Adrenal gland (tissue), 12 donors: Measurements from ENCODE around the gene UBAP2L. TPM values are rescaled to one million over a fixed set of nuclear protein-coding genes. Genes with fewer than 3 reads are reported as not detected.

Experiments used
- DNase-seq, 7 donors: peaks; one replicate each; pipeline ENCODE4 v3.0.0-alpha.2; 2019 to 2020
- H3K27ac ChIP-seq, 5 donors: fragments of 200-600 bp; sonication (generic) in 4 of 5; 1 replicate in 3 of 5; 2 replicates in 2 of 5; pipeline versions ENCODE4 v1.5.1 to v1.8.0; 2016 to 2020; ENCODE audit warnings: mild to moderate bottlenecking in 1 of 5
- H3K27me3 ChIP-seq: fragments of 200-600 bp; 2 replicates; pipeline ENCODE4 v1.8.0; 2021
- H3K36me3 ChIP-seq, 2 donors: fragments of 200-600 bp; replicated peaks in 1 of 2; 1 replicate in 1 of 2; 2 replicates in 1 of 2; pipeline versions ENCODE4 v1.5.1 to v1.8.0; 2018 to 2022
- H3K4me1 ChIP-seq, 2 donors: fragments of 200-600 bp; replicated peaks in 1 of 2; 1 replicate in 1 of 2; 2 replicates in 1 of 2; pipeline versions ENCODE4 v1.5.1 to v1.8.0; 2018 to 2021
- H3K4me3 ChIP-seq, 4 donors: fragments of 200-600 bp; sonication (generic) in 3 of 4; one replicate each; pipeline ENCODE4 v1.5.1; 2016 to 2018
- H3K9me3 ChIP-seq, 3 donors: fragments of 200-600 bp; sonication (generic) in 1 of 3; replicated peaks in 1 of 3; 1 replicate in 2 of 3; 2 replicates in 1 of 3; pipeline versions ENCODE4 v1.5.1 to v1.8.0; 2016 to 2021
- CTCF ChIP-seq, 6 experiments: fragments of 450-650 bp in 4 of 6; fragments of 200-600 bp in 2 of 6; sonication (generic) in 1 of 6; IDR thresholded peaks; 1 replicate in 5 of 6; 2 replicates in 1 of 6; pipeline versions ENCODE4 v1.5.1 to v1.8.0; 2016 to 2021; ENCODE audit warnings: antibody characterized with exemption in 6 of 6, mild to moderate bottlenecking in 2 of 6, moderate library complexity in 1 of 6
- POLR2A ChIP-seq, 2 donors: fragments of 450-650 bp; IDR thresholded peaks; one replicate each; pipeline ENCODE4 v1.6.1; 2017; ENCODE audit warnings: antibody characterized with exemption in 2 of 2, mild to moderate bottlenecking in 2 of 2, moderate library complexity in 1 of 2
- WGBS, 4 donors: extraction: QIAGEN DNeasy Blood & Tissue Kit in 2 of 4; methylation state at CpG; one replicate each; pipeline versions ENCODE4 v1.1.5 to v1.1.7; 2013 to 2017; 5-methylcytosine and 5-hydroxymethylcytosine counted together
- intact Hi-C, 2 donors: fragments of 100-400 bp; cut with DNase I; formaldehyde crosslinking; loops; one replicate each; pipeline versions ENCODE4 v1.14.1 to v1.15.0; 2022 to 2023
- polyA plus RNA-seq, 3 donors: library from polyadenylated mRNA; stranded (reverse); fragments of 200-250 nt in 2 of 3; fragments of 350-450 nt in 1 of 3; fragmentation: Illumina TruSeq in 1 of 3; extraction: RNeasy Lipid Tissue Mini Kit (QIAGEN cat#74804) in 1 of 3; gene quantifications; one replicate each; pipeline ENCODE4 v1.2.3, GENCODE V29; 2013 to 2014
- total RNA-seq, 9 donors: library from RNA; depleted of rRNA in 4 of 9; stranded (reverse); fragments of >200 nt in 4 of 9; fragments of 120-200 nt in 1 of 9; fragmentation: NEBNext Ultra II Directional in 1 of 9; extraction: Animal tissue kit (Norgen Biotek cat#: 25700) in 1 of 9; gene quantifications; one replicate each; pipeline versions ENCODE4 v1.1.0 to v1.2.4, GENCODE V29; 2013 to 2023
- donor health status: healthy with polysubstance abuse.
- donor health status: Bipolar disorder and iron deficiency.
- donor health status: DM: yes; HTN: yes; CAD: no.
- donor health status: DM: no; HTN: no; CAD: no.
- donor health status: DM: no; HTN: no; CAD: no.
- donor health status: DM: yes; HTN: yes; CAD: no.

UBAP2L gene
- total and polyA plus RNA-seq, 12 donors, result 51.0 to 185 (median 95.0) TPM

- 41 to 53% (median 48%) methylated on average over 10 of the region's 10 CpGs for WGBS, 4 donors
- peak in 6 of 7 donors; percentile 57 to 80 (median 68) for DNase-seq
- Histone ChIP-seq H3K27me3 (no peaks in the 10 kb centered on the region), H3K4me3 (peak overlapping the region in 1 of 4 donors; percentile 79), H3K9me3 (no peaks in the 10 kb centered on the region), H3K27ac (peak overlapping the region; percentile 11 to 92 (median 74)), H3K36me3 (peaks cover 0 to 13% of the 10 kb centered on the region in 2 donors), H3K4me1 (peaks cover 65 to 72% of the 10 kb centered on the region in 2 donors)
- no peak for TF ChIP-seq CTCF (IDR thresholded peaks at IDR 0.05)
- TF ChIP-seq POLR2A (IDR thresholded peaks at IDR 0.05), result peak in 1 of 2 donors; percentile 76
- intact Hi-C loops, result no loop called here
Measured at GRCh38 chr1:154178911-154179811, 41.6 kb upstream of the UBAP2L start.

- WGBS, 4 donors, result 63 to 68% (median 67%) methylated on average over 3 of the region's 3 CpGs
- peaks cover 65 to 72% of the 10 kb centered on the region in 2 donors for H3K4me1 ChIP-seq
- intact Hi-C loops, result no loop called here
- DNase-seq, result peak in 2 of 7 donors; percentile 27 to 32
- H3K27ac ChIP-seq, result peak overlapping the region in 4 of 5 donors; percentile 64 to 92 (median 80)
- no peak for TF ChIP-seq POLR2A (IDR thresholded peaks at IDR 0.05)
- TF ChIP-seq CTCF (IDR thresholded peaks at IDR 0.05), result no peak
- peaks cover 0 to 5% of the 10 kb centered on the region in 2 donors for H3K36me3 ChIP-seq
- H3K9me3 ChIP-seq, result no peaks in the 10 kb centered on the region
- no peaks in the 10 kb centered on the region for H3K27me3 ChIP-seq
- H3K4me3 ChIP-seq, result peak overlapping the region in 1 of 4 donors; percentile 79
Measured at GRCh38 chr1:154179946-154180687, 40.6 kb upstream of the UBAP2L start.

GRCh38 chr1:154181944-154182343, 38.8 kb upstream of the UBAP2L start:
- Histone ChIP-seq H3K36me3 (no peaks in the 10 kb centered on the region), H3K4me3 (peak overlapping the region in 2 of 4 donors; percentile 79 to 92), H3K4me1 (peaks cover 53 to 57% of the 10 kb centered on the region in 2 donors), H3K9me3 (no peaks in the 10 kb centered on the region), H3K27me3 (no peaks in the 10 kb centered on the region), H3K27ac (peak overlapping the region; percentile 91 to 98 (median 92))
- DNase-seq, result no peak
- TF ChIP-seq POLR2A (IDR thresholded peaks at IDR 0.05) (no peak), CTCF (IDR thresholded peaks at IDR 0.05) (no peak)
- WGBS, 4 donors, result 0 to 1% (median 0%) methylated on average over 4 to 6 of the region's 6 CpGs
- intact Hi-C loops, result no loop called here
